ENCODE data around the gene BSND.
"Not testable (repeated sequence)": the region's sequence is repeated elsewhere in the genome, so short reads cannot be mapped to it uniquely, and the experiment has no call there.

Gene BSND

DNA sequence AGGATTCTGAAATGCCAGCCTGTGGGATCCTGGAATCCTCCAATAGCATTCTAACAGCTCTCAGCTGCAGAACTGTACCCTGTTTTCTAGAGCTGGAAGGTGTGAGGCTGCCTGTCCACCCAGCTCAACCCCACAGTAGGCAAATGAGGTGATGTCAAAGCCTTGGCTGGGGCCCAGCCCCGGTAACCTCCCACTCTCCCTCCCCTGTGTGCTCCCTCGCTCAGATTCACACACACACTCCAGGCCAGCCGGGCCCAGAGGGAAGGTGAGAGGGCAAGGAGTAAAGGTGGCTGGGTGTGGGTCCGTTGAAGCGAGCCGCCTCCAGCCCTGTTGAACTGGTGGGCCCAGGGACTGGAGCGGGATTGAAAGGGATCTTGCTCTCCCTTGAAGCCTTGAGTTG is at the start of gene BSND:
BSND (plus strand) TSS at position 257 of the 400 bp plus-strand sequence. CDS start 254 bp downstream, outside the sequence.
- DNase-seq (ENCODE audit: low read depth) = no peak

DNA sequence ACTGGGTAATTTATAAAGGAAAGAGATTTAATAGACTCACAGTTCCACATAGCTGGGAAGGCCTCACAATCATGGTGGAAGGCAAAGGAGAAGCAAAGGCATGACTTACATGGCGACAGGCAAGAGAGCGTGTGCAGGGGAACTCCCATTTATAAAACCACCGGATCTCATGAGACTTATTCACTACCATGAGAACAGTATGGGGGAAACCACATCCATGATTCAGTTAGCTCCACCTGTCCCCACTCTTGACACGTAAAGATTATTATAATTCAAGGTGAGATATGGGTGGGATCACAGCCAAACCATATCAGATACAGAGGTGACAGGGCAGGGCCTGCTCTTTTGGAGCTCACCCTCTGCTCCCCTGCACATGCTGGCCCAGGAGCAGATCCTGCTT is 49.7 kb upstream of the BSND start:
- no peak for DNase-seq (ENCODE audit: low read depth)

DNA sequence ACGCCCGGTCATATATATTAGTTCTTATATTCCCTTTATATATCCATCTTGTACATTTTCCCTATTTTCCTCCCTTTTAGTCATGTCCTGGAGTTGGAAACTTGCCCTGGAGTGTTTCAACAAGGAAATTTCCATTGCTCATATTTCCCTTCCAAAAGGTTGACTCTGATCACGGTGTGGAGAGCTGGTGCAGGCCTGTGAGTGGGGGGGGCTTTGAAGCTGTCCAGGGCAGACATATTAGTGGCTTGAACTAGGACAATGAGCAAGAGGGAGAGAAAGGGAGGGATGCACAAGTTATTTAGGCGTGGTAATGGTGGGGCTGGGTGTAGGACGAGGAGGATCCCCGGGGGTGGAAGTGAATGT is 48.7 kb upstream of the BSND start:
- no peak for DNase-seq (ENCODE audit: low read depth)

DNA sequence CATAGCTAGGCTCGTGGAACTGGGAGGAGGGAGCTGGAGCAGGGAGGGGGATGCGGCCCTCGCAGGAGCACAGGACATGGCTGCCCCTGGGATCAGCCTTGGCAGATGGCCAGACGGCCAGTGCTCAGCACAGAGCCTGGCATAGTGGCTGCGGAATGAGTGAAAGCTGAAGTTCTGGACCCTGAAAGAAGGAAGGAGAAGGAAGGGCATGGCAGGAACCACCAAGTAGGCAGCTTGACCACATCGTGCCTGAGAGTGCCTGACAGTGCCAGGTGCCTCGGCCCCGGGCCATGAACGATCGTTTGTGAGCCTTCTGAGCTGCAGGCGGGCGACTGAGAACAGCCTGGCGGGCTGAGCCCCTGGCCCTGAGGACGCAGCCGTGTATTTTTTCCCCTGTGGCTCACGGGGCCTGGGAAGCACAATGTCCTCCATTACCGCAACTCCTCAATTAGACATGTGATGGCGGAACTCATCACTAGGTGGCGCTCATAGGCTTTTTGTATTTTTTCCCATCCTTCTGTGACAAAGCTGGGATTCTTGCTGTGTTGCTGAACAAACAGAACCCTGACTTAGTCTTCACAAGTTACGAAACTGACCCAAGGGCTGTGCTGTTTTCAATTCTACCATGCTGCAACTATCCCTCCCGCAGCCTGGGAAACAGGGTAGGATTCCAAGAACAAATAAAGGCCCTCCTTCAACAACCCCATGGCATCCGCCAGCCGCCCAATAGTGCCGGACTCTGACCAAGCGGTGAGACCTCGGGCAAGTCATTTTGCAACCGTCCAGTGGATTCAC is 48.2 kb upstream of the BSND start:
- no peak for DNase-seq (ENCODE audit: low read depth)

DNA sequence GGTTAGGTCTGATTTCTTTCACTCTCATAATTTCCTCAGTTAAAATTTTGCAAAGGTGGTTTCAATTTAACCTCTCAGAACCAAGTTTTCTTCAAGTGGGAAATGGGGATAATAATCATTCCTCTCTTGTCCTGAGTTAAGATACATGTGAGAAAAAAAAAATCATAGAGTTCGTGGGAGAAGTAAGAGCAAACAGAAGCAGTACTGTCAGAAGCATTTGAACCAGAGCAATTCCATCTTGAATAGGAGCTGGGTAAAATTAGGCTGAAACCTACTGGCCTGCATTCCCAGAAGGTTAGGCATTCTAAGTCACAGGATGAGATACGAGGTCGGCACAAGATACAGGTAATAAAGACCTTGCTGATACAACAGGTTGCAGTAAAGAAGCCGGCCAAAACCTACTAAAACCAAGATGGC is 46.9 kb upstream of the BSND start:
- no peak for DNase-seq (ENCODE audit: low read depth)

DNA sequence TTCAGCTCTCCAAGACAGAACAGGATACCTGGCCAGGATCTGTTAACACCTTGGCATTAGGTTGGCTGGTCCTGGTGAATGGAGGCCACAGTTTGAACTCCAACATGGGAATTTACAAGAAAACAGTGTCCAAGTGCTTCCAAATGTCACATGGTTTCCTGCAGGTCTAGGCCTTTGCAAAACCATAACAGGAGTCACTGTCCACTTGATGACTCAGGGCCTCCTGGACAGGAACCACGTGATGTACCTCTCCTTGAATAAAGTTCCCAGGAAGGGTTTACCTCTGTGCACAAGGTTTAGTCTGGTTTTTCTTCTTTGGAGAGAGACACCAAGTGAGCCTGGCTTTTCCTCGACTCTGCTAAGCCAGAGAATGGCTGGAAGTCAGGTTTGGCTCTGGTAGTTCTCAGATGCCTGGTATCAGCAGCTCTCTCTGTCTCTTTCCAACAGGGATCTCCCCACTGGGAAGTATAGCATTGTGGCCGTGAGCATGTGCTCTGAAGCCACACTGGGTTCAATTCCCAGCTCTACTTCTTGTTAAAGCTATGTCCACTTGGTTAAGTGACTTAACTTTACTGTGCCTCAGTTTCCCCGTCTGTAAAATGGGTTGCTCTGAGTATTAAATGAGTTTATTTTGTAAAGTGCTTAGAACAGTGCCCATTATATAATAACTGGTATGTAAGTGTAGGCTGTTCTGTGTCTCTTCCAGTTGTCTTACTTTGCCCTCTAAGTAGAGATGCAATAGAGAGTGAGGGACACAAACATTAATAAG is 45.6 kb upstream of the BSND start:
- DNase-seq (ENCODE audit: low read depth) = no peak

DNA sequence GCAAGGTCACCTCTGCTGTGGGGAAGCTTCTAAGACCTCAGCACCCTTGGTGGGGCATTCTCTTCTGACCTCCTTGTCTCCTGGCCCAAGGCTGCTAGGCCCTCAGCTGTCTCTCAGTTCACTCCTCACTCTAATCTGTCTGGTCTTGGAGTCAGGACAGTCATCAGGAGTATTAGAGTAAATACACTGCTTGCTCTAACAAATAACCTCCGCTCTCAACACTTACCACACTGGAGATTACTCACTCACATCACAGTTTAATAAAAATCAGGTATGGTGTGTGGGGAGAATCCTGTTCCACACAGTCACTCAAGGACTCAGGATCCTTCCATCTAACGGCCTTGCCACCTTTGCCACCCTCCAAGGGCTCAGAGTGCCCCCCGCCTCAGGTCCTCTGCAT is 44.9 kb upstream of the BSND start:
- DNase-seq (ENCODE audit: low read depth) = no peak

DNA sequence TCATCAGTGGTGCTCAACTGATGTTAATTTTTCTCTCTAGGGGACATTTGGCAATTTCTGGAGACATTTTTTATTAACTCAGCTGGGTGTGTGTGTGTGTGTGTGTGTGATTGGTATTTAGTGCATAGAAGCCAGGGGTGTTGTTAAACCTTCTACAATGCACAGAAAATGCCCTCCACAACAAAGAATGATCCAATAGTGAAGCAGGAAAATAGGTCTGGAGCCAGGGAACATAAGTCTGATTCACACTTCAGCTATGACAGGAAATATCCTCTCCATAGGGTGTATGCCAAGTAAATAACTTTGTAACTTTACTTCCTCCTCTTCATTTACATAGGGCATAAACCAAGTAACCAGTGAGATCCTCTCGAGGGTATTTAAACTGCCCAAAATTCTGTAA is 43.4 kb upstream of the BSND start:
- no peak for DNase-seq (ENCODE audit: low read depth)

DNA sequence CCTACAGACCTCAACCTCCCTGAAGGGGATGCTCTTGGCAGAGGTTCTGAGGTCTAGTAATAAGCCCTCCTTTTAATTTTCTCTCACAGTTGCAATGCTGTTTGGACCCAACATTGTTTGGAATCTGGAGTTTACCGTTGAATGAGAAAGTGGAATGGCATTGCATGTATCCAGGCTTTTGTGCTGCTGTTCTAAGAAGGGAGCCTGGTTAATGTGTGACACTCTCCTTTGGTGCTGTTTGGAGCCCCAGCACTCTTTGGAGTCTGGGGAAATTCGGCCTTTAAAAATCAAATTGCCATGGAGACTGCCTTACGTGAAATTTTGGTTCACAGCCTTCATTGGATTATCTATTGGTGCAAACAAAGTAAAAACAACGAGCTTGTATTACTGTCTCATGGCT is 42.0 kb upstream of the BSND start:
- no peak for DNase-seq (ENCODE audit: low read depth)

DNA sequence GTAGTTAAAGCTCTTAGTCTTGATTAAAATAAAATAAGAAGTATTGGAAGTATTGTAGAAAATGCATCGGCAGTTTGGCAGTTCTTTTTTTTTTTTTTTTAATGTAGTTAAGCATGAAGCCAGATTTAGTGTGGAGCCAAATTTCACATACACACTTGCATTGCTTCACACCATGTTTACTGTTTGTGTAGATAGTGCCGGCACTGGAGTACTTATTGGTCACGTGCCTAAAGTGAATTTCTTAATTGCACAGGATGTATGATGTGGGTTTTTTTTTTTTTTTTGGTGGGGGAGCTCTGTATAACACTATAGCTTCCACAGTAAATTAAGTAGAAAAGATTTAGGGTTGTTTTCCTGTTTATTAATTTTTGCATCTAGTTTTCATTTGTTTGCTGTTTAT is 39.5 kb upstream of the BSND start:
- DNase-seq (ENCODE audit: low read depth) = no peak

DNA sequence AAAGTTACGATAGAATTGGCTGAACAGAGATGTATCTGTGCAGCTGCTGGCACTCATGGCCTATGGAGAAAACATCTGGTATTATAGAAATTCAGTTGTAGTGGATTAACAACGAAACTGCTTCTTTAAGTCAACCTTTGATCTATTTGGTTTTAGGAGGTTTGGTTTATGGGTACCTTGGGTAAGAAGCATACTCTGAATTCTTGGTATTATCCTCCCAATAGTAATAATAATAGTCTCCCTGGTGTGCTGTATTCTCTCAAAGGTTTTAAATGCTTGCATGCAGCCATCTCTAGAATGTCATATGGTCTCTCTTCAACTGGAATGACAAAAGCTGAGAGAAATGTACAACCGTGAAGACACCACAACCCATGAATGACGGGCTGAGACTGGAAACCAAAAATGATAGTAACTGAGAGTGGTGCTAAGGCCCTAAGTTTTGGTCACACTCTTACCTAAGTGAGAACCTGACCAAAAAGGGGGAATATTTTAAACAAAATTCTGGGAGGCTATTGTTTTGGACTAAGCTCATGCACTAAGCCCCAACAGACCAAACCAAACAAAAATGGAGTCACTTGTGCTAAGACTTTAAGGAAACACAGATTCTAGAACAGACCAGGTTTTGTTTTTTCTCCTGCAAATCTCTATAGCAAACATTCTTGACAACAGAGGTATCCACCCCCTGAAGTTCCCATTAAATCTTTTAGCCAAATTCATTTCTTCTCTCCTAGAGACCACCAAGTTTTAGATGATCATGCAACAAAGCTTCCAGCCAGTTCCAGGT is 35.9 kb upstream of the BSND start:
- no peak for DNase-seq (ENCODE audit: low read depth)

DNA sequence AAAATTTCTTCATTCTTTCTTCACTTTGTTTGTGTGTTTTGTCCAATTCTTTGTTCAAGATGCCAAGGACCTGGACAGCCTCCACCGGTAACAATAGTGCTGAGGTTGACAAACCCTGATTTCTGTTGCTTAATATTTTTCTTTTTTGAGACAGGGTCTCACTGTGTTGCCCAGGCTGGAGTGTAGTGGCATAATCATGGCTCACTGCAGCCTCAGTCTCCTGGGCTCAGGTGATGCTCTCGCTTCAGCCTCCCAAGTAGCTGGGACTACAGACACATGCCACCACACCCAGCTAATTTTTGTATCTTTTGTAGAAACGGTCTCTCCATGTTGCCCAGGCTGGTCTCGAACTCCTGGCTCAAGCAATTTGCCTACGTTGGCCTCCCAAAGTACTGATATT is 34.9 kb upstream of the BSND start:
- not testable (repeated sequence) for DNase-seq (ENCODE audit: low read depth)

DNA sequence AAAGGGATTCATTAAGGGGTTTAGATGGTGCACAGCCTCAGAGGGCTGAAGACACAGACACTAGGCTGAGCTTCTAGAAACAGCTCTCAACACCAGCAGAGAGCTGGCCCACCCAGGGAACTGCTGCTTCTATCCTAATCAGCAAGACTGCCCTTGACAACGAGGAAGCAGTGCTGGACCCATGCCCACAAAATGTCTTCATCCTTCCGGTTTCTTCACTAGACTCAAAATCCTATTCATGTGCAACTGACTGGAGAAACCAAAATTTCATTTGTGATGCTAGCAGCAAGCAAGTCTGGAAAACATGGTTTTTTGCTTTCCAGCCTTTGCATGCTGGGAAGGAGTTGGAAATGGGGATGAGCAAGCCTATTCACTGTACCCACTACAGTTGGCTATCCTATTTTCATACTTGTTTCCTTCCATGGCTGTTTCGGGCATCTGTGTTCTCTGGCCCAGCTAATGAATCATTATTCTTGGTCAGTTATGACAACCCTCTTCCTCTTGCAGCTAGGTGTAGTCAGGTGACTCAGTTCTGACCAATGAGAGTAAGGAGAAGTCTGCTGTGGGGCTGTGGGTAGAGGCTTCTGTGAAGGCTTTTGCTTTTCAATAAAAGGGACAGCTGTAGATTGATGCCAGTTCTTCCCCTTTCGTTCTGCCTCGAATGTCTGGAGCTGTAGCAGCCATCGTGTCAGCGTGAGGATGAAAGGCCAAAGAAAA is 33.0 kb upstream of the BSND start:
- DNase-seq (ENCODE audit: low read depth) = no peak

DNA sequence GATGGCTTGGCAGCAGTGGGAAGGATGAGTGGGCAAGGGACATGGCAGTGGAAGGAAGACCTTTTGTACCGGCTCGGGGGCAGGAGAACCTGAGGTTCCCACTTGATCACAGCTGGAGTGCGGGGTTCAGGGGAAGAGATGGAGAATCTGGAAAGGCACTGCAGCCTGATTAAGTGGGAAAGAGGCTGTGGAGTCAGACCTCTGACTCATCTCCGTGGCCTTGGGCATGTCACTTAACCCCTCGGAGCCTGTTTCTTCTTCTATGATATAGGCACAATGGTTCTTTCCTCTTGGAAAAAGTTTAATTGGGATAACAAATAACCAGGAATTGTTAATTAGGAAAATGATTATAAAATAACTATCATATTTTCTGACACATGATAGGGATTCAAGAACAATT is 31.4 kb upstream of the BSND start:
- no peak for DNase-seq (ENCODE audit: low read depth)

DNA sequence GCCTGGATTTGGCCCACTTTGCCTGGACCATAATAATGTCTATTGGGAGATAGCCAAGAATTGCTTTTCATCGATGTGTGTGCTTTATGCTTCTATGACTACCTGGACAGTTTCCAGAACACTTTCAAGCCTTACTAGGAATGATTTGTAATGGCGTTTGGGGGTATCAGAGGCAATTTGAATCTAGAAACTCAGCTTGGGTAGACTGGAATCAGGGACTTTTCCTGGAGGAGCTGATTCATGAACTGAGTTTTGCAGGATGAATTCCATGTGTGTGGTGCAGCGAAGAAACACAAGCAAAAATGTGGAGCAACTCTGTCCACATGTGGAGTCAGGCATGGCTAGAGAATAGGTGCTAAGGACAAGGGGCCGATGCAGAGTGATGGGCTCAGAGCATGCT is 30.2 kb upstream of the BSND start:
- DNase-seq (ENCODE audit: low read depth) = no peak

DNA sequence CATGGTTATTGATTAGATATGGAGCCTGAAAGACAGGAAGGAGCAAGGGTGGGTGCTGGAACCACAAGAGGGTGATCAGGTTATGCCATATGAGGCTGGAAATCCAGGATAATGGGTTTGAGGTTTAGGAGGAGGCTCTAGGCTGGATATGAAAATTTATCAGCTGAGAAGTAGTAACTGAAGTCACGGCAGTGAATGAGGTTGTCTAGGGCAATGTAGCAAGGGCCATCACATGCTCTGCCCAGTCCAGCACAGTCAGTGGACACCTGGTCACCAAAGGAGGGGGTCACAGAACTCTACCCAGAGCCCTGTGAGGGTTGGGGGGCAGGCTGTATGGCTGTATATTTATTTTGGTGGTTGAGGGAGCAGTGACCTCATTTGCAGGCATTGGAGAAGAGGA is 28.9 kb upstream of the BSND start:
- DNase-seq (ENCODE audit: low read depth) = no peak

DNA sequence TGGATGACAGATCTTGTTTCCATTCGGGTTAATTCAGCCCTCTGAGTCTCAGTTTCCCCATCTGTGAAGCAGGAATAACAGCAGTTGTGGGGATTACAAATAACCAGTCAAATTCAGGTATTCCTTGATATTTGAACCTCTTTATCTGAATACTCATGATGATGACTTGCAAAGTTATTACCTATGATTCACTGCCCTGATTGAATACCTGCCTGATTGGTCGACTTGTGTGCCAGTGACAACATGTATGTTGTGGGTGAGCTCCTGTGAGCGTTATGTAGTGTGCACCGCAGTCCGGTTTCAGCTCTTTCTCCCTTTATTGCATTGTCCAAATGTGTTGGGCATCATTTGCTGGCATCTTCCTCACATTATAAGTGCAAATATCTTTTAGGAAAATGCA is 27.8 kb upstream of the BSND start:
- DNase-seq (ENCODE audit: low read depth) = no peak

DNA sequence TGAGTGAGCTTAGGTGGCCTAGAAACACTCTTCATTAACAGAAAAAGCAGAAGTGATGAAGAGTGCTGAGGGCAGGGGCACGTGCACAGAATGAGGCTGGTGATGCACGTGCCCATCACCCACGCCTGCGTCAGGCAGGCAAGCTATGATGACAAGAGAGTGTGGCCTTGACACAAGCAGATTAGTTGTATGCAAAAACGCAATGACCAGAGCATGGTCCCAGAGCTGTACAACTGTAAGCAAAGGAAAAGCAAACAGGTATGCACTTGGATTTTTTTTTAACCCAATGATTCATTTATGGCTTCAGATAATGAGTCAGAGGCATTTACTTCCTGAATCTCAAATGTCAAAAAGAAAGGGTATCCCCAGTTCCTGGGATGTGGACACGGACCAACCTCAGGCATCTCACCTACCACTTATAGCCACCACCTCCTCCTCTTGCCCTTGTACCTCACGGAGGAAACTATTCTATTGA is 27.4 kb upstream of the BSND start:
- no peak for DNase-seq (ENCODE audit: low read depth)

DNA sequence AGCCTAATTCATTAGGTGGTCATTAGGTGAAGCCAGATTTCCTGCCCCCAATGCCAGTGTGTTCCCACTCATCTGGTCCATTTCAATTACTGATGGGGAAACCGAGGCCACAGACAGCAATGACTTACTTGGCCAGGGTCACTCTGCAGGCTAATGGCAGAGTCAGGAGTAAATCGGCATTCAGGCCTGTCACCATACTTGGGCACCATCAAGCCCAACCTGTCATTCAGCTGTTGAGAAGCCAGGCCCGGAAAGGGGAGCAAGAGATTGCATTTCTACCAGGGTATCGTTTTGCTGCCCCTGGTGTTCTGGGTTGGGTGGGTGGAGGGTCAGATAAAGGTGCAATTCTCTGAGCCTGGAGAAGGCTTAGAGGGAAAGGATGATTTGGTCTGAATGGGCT is 26.3 kb upstream of the BSND start:
- no peak for DNase-seq (ENCODE audit: low read depth)

DNA sequence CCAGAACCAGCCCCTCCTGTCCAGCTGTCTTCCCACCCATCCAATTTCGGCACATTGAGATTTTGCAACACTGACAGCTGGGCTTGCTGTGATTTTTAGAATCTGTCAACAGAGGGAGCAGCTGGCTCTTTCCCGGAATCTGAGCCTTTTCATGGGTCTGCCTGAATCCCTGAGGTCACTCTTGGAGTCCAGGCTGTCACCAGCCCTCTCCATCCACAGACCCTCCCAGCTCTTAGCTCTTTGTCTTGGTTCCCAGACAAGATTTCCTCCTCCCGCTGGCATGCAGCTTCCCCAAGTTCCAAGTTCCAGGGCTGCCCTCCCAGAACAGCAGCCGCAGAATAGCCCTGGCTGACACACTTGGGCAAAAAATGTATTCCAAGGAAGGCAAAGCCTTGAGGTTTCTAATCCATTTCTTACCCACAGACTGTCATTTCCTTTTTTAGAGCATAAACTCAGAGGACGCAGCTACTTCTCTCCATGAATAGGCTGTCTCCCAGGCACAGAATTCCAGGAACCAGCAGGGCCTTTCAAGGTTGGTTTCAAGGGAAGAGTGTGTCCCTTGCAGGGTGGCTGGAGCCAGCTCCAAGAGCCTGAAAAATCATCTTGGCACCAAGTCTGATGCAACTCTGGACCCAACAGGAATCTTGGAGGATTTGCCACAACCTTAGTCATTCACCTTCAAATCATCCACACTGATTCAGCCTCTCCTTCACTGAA is 25.4 kb upstream of the BSND start:
- no peak for DNase-seq (ENCODE audit: low read depth)

DNA sequence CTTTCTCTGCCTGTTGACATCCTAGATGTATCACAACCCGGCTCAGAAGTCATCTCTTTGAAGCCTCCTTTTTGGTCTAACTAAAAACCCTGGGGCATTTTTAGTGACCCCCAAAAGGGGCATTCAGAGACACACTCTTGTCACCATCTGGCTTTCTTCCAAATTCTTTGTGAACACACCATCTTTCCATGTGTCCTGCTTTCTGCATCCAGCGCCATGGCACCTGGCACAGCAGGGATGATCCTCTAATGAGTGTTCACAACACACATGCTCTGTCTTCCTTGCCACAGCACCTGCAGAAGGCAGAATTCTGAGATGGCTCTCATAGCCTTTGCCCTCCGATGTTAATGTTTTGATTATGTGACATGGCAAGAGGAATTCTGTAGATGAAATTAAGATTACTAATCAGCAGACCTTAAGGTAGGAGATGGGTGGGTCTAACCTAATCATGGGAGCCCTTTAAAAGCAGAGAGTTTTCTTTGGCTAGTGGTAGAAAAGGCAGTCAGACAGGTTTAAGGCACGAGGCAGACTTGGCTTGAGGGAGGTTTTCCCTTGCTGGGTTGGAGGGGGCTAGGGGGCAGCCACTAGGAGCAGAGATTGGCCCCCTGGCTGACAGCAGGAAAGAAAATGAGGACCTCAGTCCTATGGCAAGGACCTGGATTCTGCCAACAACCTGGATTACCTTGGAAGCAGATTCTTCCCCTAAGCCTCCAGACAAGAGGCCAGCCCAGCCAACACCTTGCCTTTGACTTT is 23.2 kb upstream of the BSND start:
- no peak for DNase-seq (ENCODE audit: low read depth)

Measured in stimulated activated CD8-positive, alpha-beta memory T cell treated with anti-CD3 and anti-CD28 coated beads, Interleukin-15, amount 100 ng/mL, for 24 hours (primary cell).